PC-3 (cell line): ENCODE data around the gene ZDHHC12. TPM values are rescaled to one million over a fixed set of nuclear protein-coding genes. Genes with fewer than 3 reads are reported as not detected.
A peak's percentile ranks its signal among the peaks of the same experiment; 100 is the strongest.
"Not testable (repeated sequence)": the region's sequence is repeated elsewhere in the genome, so short reads cannot be mapped to it uniquely, and the experiment has no call there.

Experiments
- ATAC-seq: fragments of 200-7000 bp; cut with Tn5 transposase; 2 replicates; pipeline ENCODE4 v1.9.1; 2020; ENCODE audit warnings: mild to moderate bottlenecking, moderate library complexity
- BruUV-seq: library from RNA; stranded (reverse); fragments of 400-500 nt; replicated peaks from 2 replicates; lab custom pipeline; 2021; lab: Mats Ljungman, UMichigan
- CTCF ChIA-PET: fragments of 300-600 bp; sonication (Branson Sonifier 250); formaldehyde crosslinking; loops from one replicate; lab custom pipeline; 2022; ENCODE audit warnings: antibody characterized with exemption; lab: Charles Lee
- POLR2A ChIA-PET: fragments of 300-600 bp; sonication (Branson Sonifier 250); formaldehyde crosslinking; loops from one replicate; lab custom pipeline; 2022; ENCODE audit warnings: antibody characterized with exemption; ENCODE audit not compliant: unreplicated experiment; lab: Charles Lee
- DNase-seq: peaks from one replicate; pipeline ENCODE4 v3.0.0-alpha.2; 2015
- H2AFZ ChIP-seq: fragments of 300-600 bp; sonication (generic); 2 replicates; pipeline ENCODE4 v1.6.0; 2016; ENCODE audit warnings: antibody characterized with exemption, low read length
- H3F3A ChIP-seq: fragments of 300-600 bp; sonication (generic); one replicate; pipeline ENCODE4 v1.6.0; 2017; ENCODE audit warnings: antibody characterized with exemption, low read length, control low read depth, mild to moderate bottlenecking; ENCODE audit not compliant: unreplicated experiment
- H3K27ac ChIP-seq: fragments of 300-600 bp; sonication (generic); 2 replicates; pipeline ENCODE4 v1.5.1; 2016; ENCODE audit warnings: mild to moderate bottlenecking, low read length
- H3K27me3 ChIP-seq: fragments of 300-600 bp; sonication (generic); 2 replicates; pipeline ENCODE4 v1.6.1; 2016; ENCODE audit warnings: low read length, mixed read lengths
- H3K36me3 ChIP-seq: fragments of 300-600 bp; sonication (generic); 2 replicates; pipeline ENCODE4 v1.6.1; 2016; ENCODE audit warnings: low read depth, mixed run types, low read length, mixed read lengths
- H3K4me1 ChIP-seq: fragments of 300-600 bp; sonication (generic); 2 replicates; pipeline ENCODE4 v1.5.1; 2016; ENCODE audit warnings: low read length; ENCODE audit not compliant: insufficient read depth
- H3K4me2 ChIP-seq: fragments of 300-600 bp; sonication (generic); 2 replicates; pipeline ENCODE4 v1.6.0; 2016; ENCODE audit warnings: low read length
- H3K4me3 ChIP-seq: fragments of 300-600 bp; sonication (generic); 2 replicates; pipeline ENCODE4 v1.5.1; 2016; ENCODE audit warnings: mild to moderate bottlenecking, low read length, mixed read lengths
- H3K79me2 ChIP-seq: fragments of 300-600 bp; sonication (generic); 2 replicates; pipeline ENCODE4 v1.6.1; 2017; ENCODE audit warnings: low read length, mixed read lengths
- H3K9ac ChIP-seq: fragments of 300-600 bp; sonication (generic); 2 replicates; pipeline ENCODE4 v1.6.0; 2016; ENCODE audit warnings: mild to moderate bottlenecking, low read length
- H3K9me2 ChIP-seq: fragments of 300-600 bp; sonication (generic); replicated peaks from 2 replicates; pipeline ENCODE4 v1.6.1; 2016; ENCODE audit warnings: mixed run types, low read length, mixed read lengths
- H3K9me3 ChIP-seq: fragments of 300-600 bp; sonication (generic); 2 replicates; pipeline ENCODE4 v1.6.1; 2016; ENCODE audit warnings: low read length, mixed read lengths
- H4K20me1 ChIP-seq: fragments of 300-600 bp; sonication (generic); 2 replicates; pipeline ENCODE4 v1.6.1; 2016; ENCODE audit warnings: low read length, mixed read lengths
- EZH2 ChIP-seq: fragments of 300-600 bp; sonication (generic); IDR thresholded peaks from one replicate; pipeline ENCODE4 v1.6.1; 2017; ENCODE audit warnings: antibody characterized with exemption, mild to moderate bottlenecking, low read length; ENCODE audit not compliant: unreplicated experiment
- EZH2phosphoT487 ChIP-seq: fragments of 300-600 bp; sonication (generic); IDR thresholded peaks from 2 replicates; pipeline ENCODE4 v1.6.1; 2018; ENCODE audit warnings: mild to moderate bottlenecking, antibody characterized with exemption, low read length, borderline replicate concordance
- intact Hi-C: fragments of 100-400 bp; cut with micrococcal nuclease; formaldehyde crosslinking; loops from 2 replicates; pipeline ENCODE4 v1.9.0; 2023
- total RNA-seq: library from RNA; depleted of rRNA; stranded (reverse); fragments of >200 nt; gene quantifications from 2 replicates; pipeline ENCODE4 v1.2.3, GENCODE V29; 2014
- TF ChIP-seq, protein P1 (sequence below): fragments of 300-600 bp; sonication (generic); conservative IDR thresholded peaks from 2 replicates; pipeline ENCODE4 v1.5.1; 2017; ENCODE audit warnings: antibody characterized with exemption, low read depth, mild to moderate bottlenecking, low read length

ZDHHC12 gene
- total RNA-seq, 1 experiment from 2014 or later, result 86.1 TPM

DNA sequence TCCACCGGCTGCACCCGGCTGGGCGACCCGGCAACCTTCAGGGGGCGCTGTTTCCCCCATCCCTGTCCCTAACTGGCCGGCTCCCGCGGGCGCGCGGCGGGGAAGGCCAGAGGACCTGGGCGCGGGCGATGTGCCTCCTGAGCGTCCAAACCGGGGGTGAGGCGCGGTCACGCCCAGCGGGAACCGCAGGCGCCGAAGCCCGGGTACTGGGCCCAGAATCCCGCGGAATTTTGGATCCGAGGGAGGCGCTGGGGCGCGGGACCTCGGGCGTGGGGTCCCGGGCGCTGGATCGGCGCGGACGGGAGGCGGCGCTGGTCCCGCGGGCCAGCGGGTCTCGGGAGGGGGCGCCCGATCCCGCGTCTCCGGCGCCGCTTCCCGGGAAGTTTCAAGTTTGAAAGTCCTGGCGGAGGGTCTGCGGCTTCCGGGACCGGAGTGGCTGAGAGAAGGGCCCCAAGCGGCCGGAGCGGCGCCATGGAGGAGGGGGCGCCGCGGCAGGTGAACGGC, 21.4 kb downstream of the ZDHHC12 start, which contains the start of gene PKN3:
Gene PKN3, plus strand, starts transcription at position 59 of the 504 bp plus-strand sequence. Its CDS starts 413 bp downstream, at position 472.
- no peaks in the 10 kb centered on the region for H3K79me2 ChIP-seq
- H3K4me1 ChIP-seq, result no peaks in the 10 kb centered on the region
- peak within 1 kb of the TSS; percentile 74 for H3K4me2 ChIP-seq
- no peak within 1 kb of the TSS for H3K27ac ChIP-seq
- DNase-seq (peak; percentile 79), ATAC-seq (peak; percentile 90)
- POLR2A ChIA-PET, result no interaction called here
- H3K9me2 ChIP-seq, result no peaks in the 10 kb centered on the region
- TF ChIP-seq EZH2, result no peak
- TF ChIP-seq, protein P1, sequence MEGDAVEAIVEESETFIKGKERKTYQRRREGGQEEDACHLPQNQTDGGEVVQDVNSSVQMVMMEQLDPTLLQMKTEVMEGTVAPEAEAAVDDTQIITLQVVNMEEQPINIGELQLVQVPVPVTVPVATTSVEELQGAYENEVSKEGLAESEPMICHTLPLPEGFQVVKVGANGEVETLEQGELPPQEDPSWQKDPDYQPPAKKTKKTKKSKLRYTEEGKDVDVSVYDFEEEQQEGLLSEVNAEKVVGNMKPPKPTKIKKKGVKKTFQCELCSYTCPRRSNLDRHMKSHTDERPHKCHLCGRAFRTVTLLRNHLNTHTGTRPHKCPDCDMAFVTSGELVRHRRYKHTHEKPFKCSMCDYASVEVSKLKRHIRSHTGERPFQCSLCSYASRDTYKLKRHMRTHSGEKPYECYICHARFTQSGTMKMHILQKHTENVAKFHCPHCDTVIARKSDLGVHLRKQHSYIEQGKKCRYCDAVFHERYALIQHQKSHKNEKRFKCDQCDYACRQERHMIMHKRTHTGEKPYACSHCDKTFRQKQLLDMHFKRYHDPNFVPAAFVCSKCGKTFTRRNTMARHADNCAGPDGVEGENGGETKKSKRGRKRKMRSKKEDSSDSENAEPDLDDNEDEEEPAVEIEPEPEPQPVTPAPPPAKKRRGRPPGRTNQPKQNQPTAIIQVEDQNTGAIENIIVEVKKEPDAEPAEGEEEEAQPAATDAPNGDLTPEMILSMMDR, result peak; percentile 84
- H2AFZ ChIP-seq, result peak within 1 kb of the TSS; percentile 67
- no TSS peak for BruUV-seq
- H3F3A ChIP-seq, result no peaks in the 10 kb centered on the region
- no peaks in the 10 kb centered on the region for H3K27me3 ChIP-seq
- H3K9me3 ChIP-seq, result no peaks in the 10 kb centered on the region
- H3K4me3 ChIP-seq, result peak within 1 kb of the TSS; percentile 83
- CTCF ChIA-PET, result interaction anchor here (0.6 to 0.7 kb wide), 2 partner anchors 18 to 233 kb away, joined by 3 to 5 read pairs; no protein-coding TSS in a partner anchor
- peak within 1 kb of the TSS; percentile 78 for H3K9ac ChIP-seq
- intact Hi-C loops, result no loop called here
- H3K36me3 ChIP-seq, result no peaks in the 10 kb centered on the region
- no peaks in the 10 kb centered on the region for H4K20me1 ChIP-seq

DNA sequence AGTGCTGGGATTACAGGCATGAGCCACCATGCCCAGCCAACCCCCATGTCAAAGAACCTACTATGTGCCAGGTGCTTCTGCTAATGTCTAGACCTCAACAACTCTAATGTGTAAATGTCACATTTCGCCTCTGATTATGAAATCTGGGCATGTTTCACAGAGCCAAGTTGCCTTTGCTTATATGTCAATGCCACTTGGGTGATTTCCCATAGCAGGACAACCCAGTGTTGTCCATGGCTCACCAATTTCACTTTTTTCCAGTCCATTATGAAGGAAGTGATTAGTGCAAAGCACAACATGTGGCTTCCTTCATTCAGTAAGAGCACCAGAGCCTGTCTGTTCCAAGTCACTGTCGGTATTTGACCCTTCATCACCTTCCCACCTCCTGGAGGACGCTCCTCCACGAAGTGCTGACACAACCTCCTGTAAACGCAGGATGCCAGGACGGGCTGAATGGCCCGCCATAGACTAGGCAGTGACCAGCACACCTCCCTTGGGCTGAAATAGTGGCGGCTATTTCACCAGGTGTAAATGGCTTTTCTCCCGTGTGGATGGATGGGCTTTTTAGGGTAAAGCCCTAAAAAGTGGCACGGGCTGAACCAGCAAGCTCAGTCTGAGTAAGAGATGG, 22.6 kb downstream of the ZDHHC12 start:
- no peak for DNase-seq
- Histone ChIP-seq H2AFZ (no peak overlapping the region), H3K36me3 (peaks cover 2% of the 10 kb centered on the region; the same call in 1 of the 2 replicates), H3K9ac (no peak overlapping the region), H3K4me3 (no peak overlapping the region), H3K9me3 (no peaks in the 10 kb centered on the region), H3K9me2 (no peaks in the 10 kb centered on the region), H3K79me2 (no peaks in the 10 kb centered on the region), H3K27me3 (no peaks in the 10 kb centered on the region), H3K27ac (no peak overlapping the region), H4K20me1 (no peaks in the 10 kb centered on the region), H3F3A (no peaks in the 10 kb centered on the region), H3K4me2 (no peak overlapping the region), H3K4me1 (no peaks in the 10 kb centered on the region)
- intact Hi-C loops, result no loop called here
- CTCF ChIA-PET, result interaction anchor here (0.7 kb wide), 1 partner anchor 17 kb away, joined by 3 read pairs; no protein-coding TSS in a partner anchor
- no TSS peak for BruUV-seq
- POLR2A ChIA-PET, result no interaction called here
- TF ChIP-seq, protein P1, result no peak
- TF ChIP-seq EZH2 (no peak), EZH2phosphoT487 (no peak)
- ATAC-seq, result no peak

DNA sequence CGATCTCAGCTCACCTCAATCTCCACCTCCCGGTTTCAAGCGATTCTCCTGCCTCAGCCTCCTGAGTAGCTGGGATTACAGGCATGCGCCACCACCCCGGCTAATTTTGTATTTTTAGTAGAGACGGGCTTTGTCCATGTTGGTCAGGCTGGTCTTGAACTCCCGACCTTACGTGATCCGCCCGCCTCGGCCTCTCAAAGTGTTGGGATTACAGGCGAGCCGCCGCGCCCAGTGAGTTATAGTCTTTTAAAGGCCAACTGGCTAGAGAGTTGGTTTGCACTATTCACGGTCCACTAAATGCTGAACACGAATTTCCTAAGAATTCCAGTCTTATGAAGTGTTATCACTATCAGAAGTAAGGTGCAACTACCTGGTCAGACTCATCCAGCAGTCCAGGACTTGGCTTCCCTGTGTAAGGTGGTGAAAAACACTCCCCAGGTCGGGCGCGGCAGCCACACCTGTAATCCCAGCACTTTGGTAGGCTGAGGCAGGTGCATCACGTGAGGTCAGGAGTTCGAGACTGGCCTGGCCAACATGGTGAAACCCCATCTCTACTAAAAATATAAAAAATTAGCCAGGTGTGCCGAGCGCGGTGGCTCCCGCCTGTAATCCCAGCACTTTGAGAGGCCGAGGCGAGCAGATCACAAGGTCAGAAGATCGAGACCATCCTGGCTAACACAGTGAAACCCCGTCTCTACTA, 24.7 kb downstream of the ZDHHC12 start:
- H3K4me3 ChIP-seq, H3K9me2 ChIP-seq, intact Hi-C loops, H3K79me2 ChIP-seq, DNase-seq, H3K4me2 ChIP-seq, H3K9me3 ChIP-seq, H3K4me1 ChIP-seq, H3K9ac ChIP-seq, ATAC-seq, H3K27me3 ChIP-seq, H2AFZ ChIP-seq, H4K20me1 ChIP-seq, H3F3A ChIP-seq, H3K27ac ChIP-seq, BruUV-seq: not testable (repeated sequence)
- ChIA-PET POLR2A (interaction anchor here (1.0 kb wide), 1 partner anchor 15 kb away, joined by 3 read pairs; no protein-coding TSS in a partner anchor), CTCF (interaction anchor here (1.1 kb wide), 1 partner anchor 63 kb away, joined by 3 read pairs; no protein-coding TSS in a partner anchor)
- H3K36me3 ChIP-seq, result peaks cover 15% of the 10 kb centered on the region
